ENCODE measurements around the gene EYA2.

The EYA2 gene

GRCh38 chr20:46935394-46936017 is 40.9 kb downstream of the EYA2 start:
- H3K36me3 ChIP-seq (ENCODE audit: control insufficient read depth, insufficient read depth, low read length) = no peaks in the 10 kb centered on the region
- no peak overlapping the region for H3K4me3 ChIP-seq (ENCODE audit: low read depth, low read length)
- no peaks in the 10 kb centered on the region for H3K27me3 ChIP-seq (ENCODE audit: control insufficient read depth, insufficient read depth, low read length)
- H3K9ac ChIP-seq (ENCODE audit: low read depth, low read length) = no peak overlapping the region
- no peaks in the 10 kb centered on the region for H3K9me3 ChIP-seq (ENCODE audit: control insufficient read depth, insufficient read depth, low read length)
- H3K4me1 ChIP-seq (ENCODE audit: control insufficient read depth, insufficient read depth, low read length) = no peaks in the 10 kb centered on the region

- H3K4me3 ChIP-seq (ENCODE audit: low read depth, low read length) = no peak overlapping the region
- H3K27me3 ChIP-seq (ENCODE audit: control insufficient read depth, insufficient read depth, low read length) = no peaks in the 10 kb centered on the region
- no peaks in the 10 kb centered on the region for H3K36me3 ChIP-seq (ENCODE audit: control insufficient read depth, insufficient read depth, low read length)
- no peak overlapping the region for H3K9ac ChIP-seq (ENCODE audit: low read depth, low read length)
- no peaks in the 10 kb centered on the region for H3K4me1 ChIP-seq (ENCODE audit: control insufficient read depth, insufficient read depth, low read length)
- H3K9me3 ChIP-seq (ENCODE audit: control insufficient read depth, insufficient read depth, low read length) = no peaks in the 10 kb centered on the region
Observed at GRCh38 chr20:46936415-46937156, 41.9 kb downstream of the EYA2 start.

GRCh38 chr20:46937157-46937523 is 42.5 kb downstream of the EYA2 start:
- H3K9ac ChIP-seq (ENCODE audit: low read depth, low read length) = no peak overlapping the region
- no peaks in the 10 kb centered on the region for H3K4me1 ChIP-seq (ENCODE audit: control insufficient read depth, insufficient read depth, low read length)
- H3K4me3 ChIP-seq (ENCODE audit: low read depth, low read length) = no peak overlapping the region
- H3K27me3 ChIP-seq (ENCODE audit: control insufficient read depth, insufficient read depth, low read length) = no peaks in the 10 kb centered on the region
- no peaks in the 10 kb centered on the region for H3K9me3 ChIP-seq (ENCODE audit: control insufficient read depth, insufficient read depth, low read length)
- H3K36me3 ChIP-seq (ENCODE audit: control insufficient read depth, insufficient read depth, low read length) = no peaks in the 10 kb centered on the region

GRCh38 chr20:46937533-46938226 is 43.0 kb downstream of the EYA2 start:
- H3K4me1 ChIP-seq (ENCODE audit: control insufficient read depth, insufficient read depth, low read length) = no peaks in the 10 kb centered on the region
- H3K27me3 ChIP-seq (ENCODE audit: control insufficient read depth, insufficient read depth, low read length) = no peaks in the 10 kb centered on the region
- H3K4me3 ChIP-seq (ENCODE audit: low read depth, low read length) = no peak overlapping the region
- no peak overlapping the region for H3K9ac ChIP-seq (ENCODE audit: low read depth, low read length)
- H3K36me3 ChIP-seq (ENCODE audit: control insufficient read depth, insufficient read depth, low read length) = no peaks in the 10 kb centered on the region
- H3K9me3 ChIP-seq (ENCODE audit: control insufficient read depth, insufficient read depth, low read length) = no peaks in the 10 kb centered on the region

- Histone ChIP-seq H3K4me3 (ENCODE audit: low read depth, low read length) (no peak overlapping the region), H3K36me3 (ENCODE audit: control insufficient read depth, insufficient read depth, low read length) (no peaks in the 10 kb centered on the region), H3K9ac (ENCODE audit: low read depth, low read length) (no peak overlapping the region), H3K4me1 (ENCODE audit: control insufficient read depth, insufficient read depth, low read length) (no peaks in the 10 kb centered on the region), H3K9me3 (ENCODE audit: control insufficient read depth, insufficient read depth, low read length) (no peaks in the 10 kb centered on the region), H3K27me3 (ENCODE audit: control insufficient read depth, insufficient read depth, low read length) (no peaks in the 10 kb centered on the region)
Observed at GRCh38 chr20:46938434-46938833, 43.8 kb downstream of the EYA2 start.

GRCh38 chr20:46939031-46939965 is 44.7 kb downstream of the EYA2 start:
- Histone ChIP-seq H3K27me3 (ENCODE audit: control insufficient read depth, insufficient read depth, low read length) (no peaks in the 10 kb centered on the region), H3K9me3 (ENCODE audit: control insufficient read depth, insufficient read depth, low read length) (no peaks in the 10 kb centered on the region), H3K4me3 (ENCODE audit: low read depth, low read length) (no peak overlapping the region), H3K4me1 (ENCODE audit: control insufficient read depth, insufficient read depth, low read length) (no peaks in the 10 kb centered on the region), H3K36me3 (ENCODE audit: control insufficient read depth, insufficient read depth, low read length) (no peaks in the 10 kb centered on the region), H3K9ac (ENCODE audit: low read depth, low read length) (no peak overlapping the region)

GRCh38 chr20:46940616-46941015 is 46.0 kb downstream of the EYA2 start:
- Histone ChIP-seq H3K4me3 (ENCODE audit: low read depth, low read length) (no peak overlapping the region), H3K9ac (ENCODE audit: low read depth, low read length) (no peak overlapping the region), H3K4me1 (ENCODE audit: control insufficient read depth, insufficient read depth, low read length) (peaks cover 3% of the 10 kb centered on the region), H3K9me3 (ENCODE audit: control insufficient read depth, insufficient read depth, low read length) (no peaks in the 10 kb centered on the region), H3K36me3 (ENCODE audit: control insufficient read depth, insufficient read depth, low read length) (no peaks in the 10 kb centered on the region), H3K27me3 (ENCODE audit: control insufficient read depth, insufficient read depth, low read length) (no peaks in the 10 kb centered on the region)

GRCh38 chr20:46941404-46941803 is 46.8 kb downstream of the EYA2 start:
- Histone ChIP-seq H3K4me3 (ENCODE audit: low read depth, low read length) (no peak overlapping the region), H3K9ac (ENCODE audit: low read depth, low read length) (no peak overlapping the region), H3K4me1 (ENCODE audit: control insufficient read depth, insufficient read depth, low read length) (peaks cover 10% of the 10 kb centered on the region), H3K36me3 (ENCODE audit: control insufficient read depth, insufficient read depth, low read length) (no peaks in the 10 kb centered on the region), H3K9me3 (ENCODE audit: control insufficient read depth, insufficient read depth, low read length) (no peaks in the 10 kb centered on the region), H3K27me3 (ENCODE audit: control insufficient read depth, insufficient read depth, low read length) (no peaks in the 10 kb centered on the region)

- H3K36me3 ChIP-seq (ENCODE audit: control insufficient read depth, insufficient read depth, low read length) = no peaks in the 10 kb centered on the region
Observed at GRCh38 chr20:46943861-46944591, 49.4 kb downstream of the EYA2 start.

GRCh38 chr20:46945465-46945864 is 50.8 kb downstream of the EYA2 start:
- H3K36me3 ChIP-seq (ENCODE audit: control insufficient read depth, insufficient read depth, low read length) = no peaks in the 10 kb centered on the region
- no peaks in the 10 kb centered on the region for H3K9me3 ChIP-seq (ENCODE audit: control insufficient read depth, insufficient read depth, low read length)
- H3K9ac ChIP-seq (ENCODE audit: low read depth, low read length) = no peak overlapping the region
- peaks cover 10% of the 10 kb centered on the region for H3K4me1 ChIP-seq (ENCODE audit: control insufficient read depth, insufficient read depth, low read length)
- no peaks in the 10 kb centered on the region for H3K27me3 ChIP-seq (ENCODE audit: control insufficient read depth, insufficient read depth, low read length)
- no peak overlapping the region for H3K4me3 ChIP-seq (ENCODE audit: low read depth, low read length)

More at GRCh38 chr20:46943861-46944591, 49.4 kb downstream of the EYA2 start:
- Histone ChIP-seq H3K4me1 (ENCODE audit: control insufficient read depth, insufficient read depth, low read length) (peaks cover 10% of the 10 kb centered on the region), H3K9me3 (ENCODE audit: control insufficient read depth, insufficient read depth, low read length) (no peaks in the 10 kb centered on the region), H3K4me3 (ENCODE audit: low read depth, low read length) (no peak overlapping the region), H3K9ac (ENCODE audit: low read depth, low read length) (no peak overlapping the region), H3K27me3 (ENCODE audit: control insufficient read depth, insufficient read depth, low read length) (no peaks in the 10 kb centered on the region)

- no peaks in the 10 kb centered on the region for H3K9me3 ChIP-seq (ENCODE audit: control insufficient read depth, insufficient read depth, low read length)
- H3K27me3 ChIP-seq (ENCODE audit: control insufficient read depth, insufficient read depth, low read length) = no peaks in the 10 kb centered on the region
- H3K36me3 ChIP-seq (ENCODE audit: control insufficient read depth, insufficient read depth, low read length) = no peaks in the 10 kb centered on the region
- no peak overlapping the region for H3K9ac ChIP-seq (ENCODE audit: low read depth, low read length)
- no peak overlapping the region for H3K4me3 ChIP-seq (ENCODE audit: low read depth, low read length)
- H3K4me1 ChIP-seq (ENCODE audit: control insufficient read depth, insufficient read depth, low read length) = peaks cover 10% of the 10 kb centered on the region
Observed at GRCh38 chr20:46946181-46946624, 51.6 kb downstream of the EYA2 start.
